HepG2 (cell line): Measurements from ENCODE around the gene PIK3R1. TPM values are rescaled to one million over a fixed set of nuclear protein-coding genes. Genes with fewer than 3 reads are reported as not detected.

Source experiments
- ATAC-seq: fragments of 200-7000 bp; cut with Tn5 transposase; 3 replicates; pipeline ENCODE4 v1.9.1; 2020; ENCODE audit warnings: mild to moderate bottlenecking, moderate library complexity
- BruUV-seq: library from RNA; stranded (reverse); fragments of 400-500 nt; replicated peaks from 2 replicates; lab custom pipeline; 2021; lab: Mats Ljungman, UMichigan
- CTCF ChIA-PET: fragments of 300-600 bp; formaldehyde crosslinking; extraction: SDS; loops from one replicate; lab custom pipeline; 2021; ENCODE audit warnings: low total read pairs, inconsistent platforms, low intra/inter-chr PET ratio; lab: Yijun Ruan, JAX
- POLR2A ChIA-PET: fragments of 350-600 bp; sonication (Branson Sonifier 250); formaldehyde crosslinking; loops from one replicate; lab custom pipeline; 2020; ENCODE audit warnings: antibody characterized with exemption, inconsistent platforms; lab: Yijun Ruan, JAX
- DNase-seq: peaks from one replicate; pipeline ENCODE4 v3.0.0-alpha.2; 2015; ENCODE audit warnings: low spot score
- FAIRE-seq: peaks from 3 replicates; lab custom pipeline; 2011; peaks lifted over from hg19 to GRCh38; lab: Jason Lieb, UNC
- H2AFZ ChIP-seq: one replicate; pipeline ENCODE4 v1.6.1; 2011; ENCODE audit warnings: low read length, inconsistent platforms
- H3K27ac ChIP-seq: fragments of 300-600 bp; 3 replicates; pipeline ENCODE4 v1.8.0; 2011; ENCODE audit warnings: mixed run types, mild to moderate bottlenecking, mixed read lengths, low read length, inconsistent platforms; ENCODE audit not compliant: insufficient read depth; ENCODE audit errors: extremely low read length
- H3K27me3 ChIP-seq, 2 experiments: fragments of 200-600 bp in 1 of 2; 2 replicates in 1 of 2; 3 replicates in 1 of 2; pipeline versions ENCODE4 v1.6.0 to v1.8.0; 2011; ENCODE audit warnings: low read length in 2 of 2, mild to moderate bottlenecking in 2 of 2, moderate library complexity in 2 of 2, inconsistent platforms in 1 of 2; ENCODE audit not compliant: insufficient read depth in 2 of 2, control insufficient read depth in 1 of 2
- H3K36me3 ChIP-seq, 2 experiments: fragments of 200-600 bp in 1 of 2; replicated peaks in 1 of 2; 2 replicates in 1 of 2; 3 replicates in 1 of 2; pipeline versions ENCODE4 v1.5.1 to v1.8.0; 2011; ENCODE audit warnings: low read length in 2 of 2, inconsistent platforms in 1 of 2; ENCODE audit not compliant: insufficient read depth in 2 of 2, control insufficient read depth in 1 of 2
- H3K4me1 ChIP-seq: 2 replicates; pipeline ENCODE4 v1.5.1; 2012; ENCODE audit warnings: low read length, inconsistent platforms; ENCODE audit not compliant: insufficient read depth
- H3K4me2 ChIP-seq: 2 replicates; pipeline ENCODE4 v1.6.0; 2011; ENCODE audit warnings: low read depth, low read length, inconsistent platforms
- H3K4me3 ChIP-seq, 3 experiments: fragments of 200-600 bp in 1 of 3; sonication (generic), shearing (Covaris generic) in 1 of 3; replicated peaks in 1 of 3; 2 replicates each; pipeline ENCODE4 v1.5.1; 2011 to 2016; ENCODE audit warnings: low read length in 3 of 3, inconsistent platforms in 2 of 3, low read depth in 2 of 3, mild to moderate bottlenecking in 2 of 3, control low read depth in 1 of 3, mixed read lengths in 1 of 3; ENCODE audit not compliant: insufficient read depth in 1 of 3
- H3K79me2 ChIP-seq: one replicate; pipeline ENCODE4 v1.6.1; 2011; ENCODE audit warnings: low read length, inconsistent platforms; ENCODE audit not compliant: insufficient read depth
- H3K9ac ChIP-seq: 2 replicates; pipeline ENCODE4 v1.6.0; 2011; ENCODE audit warnings: mild to moderate bottlenecking, low read depth, low read length, inconsistent platforms; ENCODE audit not compliant: insufficient read depth
- H3K9me3 ChIP-seq: 2 replicates; pipeline ENCODE4 v1.5.1; 2012; ENCODE audit warnings: mild to moderate bottlenecking, low read length
- H4K20me1 ChIP-seq: 2 replicates; pipeline ENCODE4 v1.6.0; 2011; ENCODE audit warnings: inconsistent platforms, mild to moderate bottlenecking, low read length, moderate library complexity; ENCODE audit not compliant: insufficient read depth
- ATF4 ChIP-seq, 2 experiments: fragments of 450-650 bp in 1 of 2; sonication (generic) in 1 of 2; formaldehyde crosslinking; IDR thresholded peaks; 2 replicates each; pipeline versions ENCODE4 v1.5.0 to v1.8.0; 2020 to 2022; ENCODE audit warnings: mild to moderate bottlenecking in 1 of 2, missing genetic modification reagents in 1 of 2
- CREB1 ChIP-seq, 2 experiments: fragments of 450-650 bp in 1 of 2; IDR thresholded peaks; 2 replicates each; pipeline ENCODE4 v1.6.1; 2016 to 2017; ENCODE audit warnings: control low read depth in 1 of 2, mild to moderate bottlenecking in 1 of 2, missing compliant biosample characterization in 1 of 2, missing genetic modification characterization in 1 of 2
- FOSL2 ChIP-seq: sonication (generic); formaldehyde crosslinking; IDR thresholded peaks from 2 replicates; pipeline ENCODE4 v1.4.0; 2020; ENCODE audit warnings: missing genetic modification reagents
- HDAC2 ChIP-seq: sonication (generic); formaldehyde crosslinking; IDR thresholded peaks from 2 replicates; pipeline ENCODE4 v1.4.0; 2020; ENCODE audit warnings: missing genetic modification reagents
- MXD3 ChIP-seq: IDR thresholded peaks from 2 replicates; pipeline ENCODE4 v1.6.1; 2016; ENCODE audit warnings: mild to moderate bottlenecking, missing biosample characterization, missing genetic modification reagents
- NFIB ChIP-seq: sonication (generic); formaldehyde crosslinking; IDR thresholded peaks from 2 replicates; pipeline ENCODE4 v1.9.0; 2021; ENCODE audit warnings: missing genetic modification reagents, mild to moderate bottlenecking, borderline replicate concordance
- POLR2AphosphoS5 ChIP-seq: IDR thresholded peaks from 2 replicates; pipeline ENCODE4 v1.6.1; 2012; ENCODE audit warnings: low read depth, low read length
- PRMT3 ChIP-seq: sonication (generic); formaldehyde crosslinking; IDR thresholded peaks from 2 replicates; pipeline ENCODE4 v1.8.1; 2022; ENCODE audit warnings: low read depth, mild to moderate bottlenecking, moderate library complexity, missing genetic modification reagents, borderline replicate concordance
- THAP7 ChIP-seq: sonication (generic); formaldehyde crosslinking; IDR thresholded peaks from 2 replicates; pipeline ENCODE4 v1.8.1; 2023; ENCODE audit warnings: mild to moderate bottlenecking, missing genetic modification reagents
- ZBTB4 ChIP-seq: sonication (generic); formaldehyde crosslinking; IDR thresholded peaks from 2 replicates; pipeline ENCODE4 v1.4.0; 2020; ENCODE audit warnings: missing genetic modification reagents, mild to moderate bottlenecking, borderline replicate concordance
- ZNF225 ChIP-seq: sonication (generic); formaldehyde crosslinking; IDR thresholded peaks from 2 replicates; pipeline ENCODE4 v1.4.0; 2020; ENCODE audit warnings: mild to moderate bottlenecking, missing genetic modification reagents
- ZNF333 ChIP-seq: sonication (generic); formaldehyde crosslinking; IDR thresholded peaks from 2 replicates; pipeline ENCODE4 v1.4.0; 2020; ENCODE audit warnings: mild to moderate bottlenecking, missing genetic modification reagents, borderline replicate concordance
- ZNF431 ChIP-seq: sonication (generic); formaldehyde crosslinking; IDR thresholded peaks from 2 replicates; pipeline ENCODE4 v1.9.0; 2022; ENCODE audit warnings: missing genetic modification reagents, low read depth, mild to moderate bottlenecking, borderline replicate concordance
- ZNF562 ChIP-seq: sonication (generic); formaldehyde crosslinking; IDR thresholded peaks from 2 replicates; pipeline ENCODE4 v1.8.0; 2022; ENCODE audit warnings: missing genetic modification reagents, borderline replicate concordance
- ZNF773 ChIP-seq: sonication (generic); formaldehyde crosslinking; IDR thresholded peaks from 2 replicates; pipeline ENCODE4 v1.4.0; 2020; ENCODE audit warnings: missing genetic modification reagents, borderline replicate concordance
- ZSCAN25 ChIP-seq: sonication (generic); formaldehyde crosslinking; IDR thresholded peaks from 2 replicates; pipeline ENCODE4 v1.8.0; 2022; ENCODE audit warnings: mild to moderate bottlenecking, missing genetic modification reagents
- WGBS: methylation state at CpG from one replicate; pipeline ENCODE4 v1.1.6; 2017; ENCODE audit warnings: low lambda C conversion rate; 5-methylcytosine and 5-hydroxymethylcytosine counted together
- in situ Hi-C: cut with HindIII; loops from 2 replicates; pipeline ENCODE4 v1.10.0; 2017; ENCODE audit warnings: low pct_unique_long_range_greater_than_20kb; ENCODE audit not compliant: extremely low pct_ligation_motif_present
- intact Hi-C: fragments of 100-400 bp; cut with micrococcal nuclease; formaldehyde crosslinking; loops from one replicate; pipeline ENCODE4 v1.10.0; 2022; ENCODE audit not compliant: unreplicated experiment
- polyA plus RNA-seq, 8 experiments: library from polyadenylated mRNA; depleted of rRNA in 3 of 8; stranded (reverse) in 7 of 8; unstranded in 1 of 8; fragments of >200 nt; fragmentation: Illumina TruSeq in 4 of 8; extraction: Trizol in 4 of 8; gene quantifications; 2 replicates each; pipeline versions ENCODE4 v1.2.1 to v1.2.3, GENCODE V29; 2011 to 2016; ENCODE audit warnings: low read depth in 4 of 8, missing spikeins in 1 of 8, mixed read lengths in 1 of 8; ENCODE audit not compliant: insufficient read depth in 1 of 8
- total RNA-seq, 5 experiments: library from RNA; depleted of rRNA; stranded (reverse); fragments of >200 nt; fragmentation: Illumina TruSeq; extraction: Trizol; gene quantifications; 2 replicates each; pipeline ENCODE4 v1.2.3, GENCODE V29; 2016; ENCODE audit warnings: low read depth in 1 of 5

The PIK3R1 gene
- total and polyA plus RNA-seq, 2 of the 13 experiments (the other 11 are each of a cell fraction or from before 2014, with no cell fraction given), result 8.4 to 21.3 TPM

GRCh38 chr5:68224509-68225187 is 9.1 kb downstream of the PIK3R1 start (continued):
- no peak for TF ChIP-seq ZNF773 (CRISPR knock-in tag)
- no peak for TF ChIP-seq ZNF225 (CRISPR knock-in tag)
- no peak for TF ChIP-seq ZSCAN25 (CRISPR knock-in tag)
- TF ChIP-seq POLR2AphosphoS5, result no peak
- TF ChIP-seq PRMT3 (CRISPR knock-in tag), result no peak
- TF ChIP-seq HDAC2 (CRISPR knock-in tag), result no peak
- no peak for TF ChIP-seq ZNF333 (CRISPR knock-in tag)
- TF ChIP-seq ZNF562 (CRISPR knock-in tag), result no peak

GRCh38 chr5:68225188-68225910 is 9.8 kb downstream of the PIK3R1 start:
- H2AFZ ChIP-seq, result no peak overlapping the region
- no peaks in the 10 kb centered on the region for H4K20me1 ChIP-seq
- TF ChIP-seq FOSL2 (CRISPR knock-in tag), result peak; percentile 71
- peak in 1 of 2 experiments; percentile 78; a peak in 2 of 4 replicates for TF ChIP-seq ATF4 (CRISPR knock-in tag; IDR thresholded peaks at IDR 0.05)
- no peak for TF ChIP-seq CREB1 (IDR thresholded peaks at IDR 0.05)
- TF ChIP-seq CREB1 (CRISPR knock-in tag; IDR thresholded peaks at IDR 0.05), result no peak
- TF ChIP-seq ZNF431 (CRISPR knock-in tag), result no peak
- no peak for TF ChIP-seq THAP7
- no peak for TF ChIP-seq MXD3 (CRISPR knock-in tag)
- TF ChIP-seq NFIB (CRISPR knock-in tag), result no peak
- no peak for TF ChIP-seq ZBTB4
- H3K4me1 ChIP-seq, result peaks cover 29% of the 10 kb centered on the region
- H3K27ac ChIP-seq, result no peak overlapping the region
- no peak; the same call in 2 of the 3 replicates for ATAC-seq
- H3K36me3 ChIP-seq, result peaks cover 8 to 40% of the 10 kb centered on the region in 2 experiments; a peak in 4 of 5 replicates
- DNase-seq, result peak; percentile 23
- BruUV-seq, result no TSS peak
- FAIRE-seq, result no peak
- H3K9ac ChIP-seq, result no peak overlapping the region
- H3K9me3 ChIP-seq, result peaks cover 9% of the 10 kb centered on the region
- peaks cover 71% of the 10 kb centered on the region for H3K79me2 ChIP-seq
- H3K4me3 ChIP-seq, result no peak overlapping the region
- 96% methylated on average over 12 of the region's 12 CpGs for WGBS
- CTCF ChIA-PET, result no interaction called here
- no peaks in the 10 kb centered on the region for H3K27me3 ChIP-seq
- intact Hi-C loops, result no loop called here
- H3K4me2 ChIP-seq, result no peak overlapping the region
- POLR2A ChIA-PET, result interaction anchor here (2.0 kb wide), 1 partner anchor 10 kb away, joined by 14 read pairs; the partner anchor contains the start of gene PIK3R1
- in situ Hi-C loops, result no loop called here
